HCT116 (cell line): ENCODE measurements around the gene GAP43. TPM values are rescaled to one million over a fixed set of nuclear protein-coding genes. Genes with fewer than 3 reads are reported as not detected.

Experiments
- ATAC-seq: fragments of 200-7000 bp; cut with Tn5 transposase; 2 replicates; pipeline ENCODE4 v1.9.1; 2020; ENCODE audit warnings: mild to moderate bottlenecking, moderate library complexity
- BruUV-seq: library from RNA; stranded (reverse); fragments of 400-500 nt; replicated peaks from 2 replicates; lab custom pipeline; 2021; lab: Mats Ljungman, UMichigan
- CTCF ChIA-PET: fragments of 300-600 bp; sonication (Branson Sonifier 250); formaldehyde crosslinking; loops from one replicate; lab custom pipeline; 2021; ENCODE audit warnings: antibody characterized with exemption; lab: Charles Lee
- POLR2A ChIA-PET: fragments of 300-600, 350-600 bp; sonication (Branson Sonifier 250); formaldehyde crosslinking; loops from one replicate; lab custom pipeline; 2021; ENCODE audit warnings: antibody characterized with exemption; lab: Charles Lee
- RAD21 ChIA-PET, 2 experiments: fragments of 300-600 bp; sonication (Branson Sonifier 250); formaldehyde crosslinking; loops; one replicate each; lab custom pipeline; 2023; ENCODE audit warnings: low total read pairs in 2 of 2; ENCODE audit not compliant: uncharacterized antibody in 2 of 2, unreplicated experiment in 2 of 2, low non-redundant PET in 1 of 2; lab: Charles Lee
- DNase-seq: peaks from one replicate; pipeline ENCODE4 v3.0.0-alpha.2; 2010; ENCODE audit warnings: low read depth, low spot score
- H2AFZ ChIP-seq: fragments of 200-600 bp; shearing (Covaris generic), sonication (generic); 2 replicates; pipeline ENCODE4 v1.6.1; 2017; ENCODE audit warnings: low read depth, mixed run types, mixed read lengths, antibody characterized with exemption, low read length; ENCODE audit not compliant: poor library complexity, severe bottlenecking
- H3K27ac ChIP-seq: 2 replicates; pipeline ENCODE4 v1.5.1; 2012; ENCODE audit warnings: low read depth, low read length
- H3K27me3 ChIP-seq: fragments of 200-600 bp; sonication (generic); 2 replicates; pipeline ENCODE4 v1.6.1; 2016; ENCODE audit warnings: mixed run types, low read length, mixed read lengths; ENCODE audit not compliant: insufficient read depth
- H3K36me3 ChIP-seq, 2 experiments: fragments of 200-500 bp in 1 of 2; fragments of 200-600 bp in 1 of 2; sonication (Bioruptor generic) in 1 of 2; sonication (generic) in 1 of 2; 2 replicates each; pipeline versions ENCODE4 v1.5.1 to v1.6.1; 2014 to 2016; ENCODE audit warnings: low read length in 2 of 2, inconsistent platforms in 1 of 2, mixed read lengths in 1 of 2, mixed run types in 1 of 2; ENCODE audit not compliant: insufficient read depth in 2 of 2, control insufficient read depth in 1 of 2
- H3K4me1 ChIP-seq, 2 experiments: fragments of 200-600 bp in 1 of 2; sonication (generic) in 1 of 2; 2 replicates each; pipeline versions ENCODE4 v1.5.1 to v1.6.1; 2012 to 2017; ENCODE audit warnings: low read length in 2 of 2, inconsistent platforms in 1 of 2, mild to moderate bottlenecking in 1 of 2, mixed read lengths in 1 of 2, mixed run types in 1 of 2, moderate library complexity in 1 of 2; ENCODE audit not compliant: insufficient read depth in 2 of 2, control insufficient read depth in 1 of 2
- H3K4me2 ChIP-seq: fragments of 200-600 bp; sonication (generic); 2 replicates; pipeline ENCODE4 v1.6.1; 2017; ENCODE audit warnings: mixed run types, low read length, mixed read lengths
- H3K4me3 ChIP-seq, 2 experiments: fragments of 200-600 bp in 1 of 2; sonication (generic) in 1 of 2; replicated peaks in 1 of 2; 2 replicates each; pipeline ENCODE4 v1.5.1; 2011 to 2016; ENCODE audit warnings: low read length in 2 of 2, control low read depth in 1 of 2, low read depth in 1 of 2, mild to moderate bottlenecking in 1 of 2, mixed read lengths in 1 of 2, mixed run types in 1 of 2
- H3K79me2 ChIP-seq: fragments of 200-600 bp; sonication (generic); 2 replicates; pipeline ENCODE4 v1.6.1; 2017; ENCODE audit warnings: mild to moderate bottlenecking, mixed run types, low read length, moderate library complexity, mixed read lengths; ENCODE audit not compliant: insufficient read depth
- H3K9ac ChIP-seq: fragments of 200-600 bp; sonication (generic); 2 replicates; pipeline ENCODE4 v1.6.1; 2016; ENCODE audit warnings: low read length, mixed read lengths
- H3K9me2 ChIP-seq: fragments of 200-600 bp; sonication (generic), shearing (Covaris generic); 2 replicates; pipeline ENCODE4 v1.6.1; 2017; ENCODE audit warnings: mixed run types, mild to moderate bottlenecking, moderate library complexity; ENCODE audit not compliant: insufficient read depth
- H3K9me3 ChIP-seq, 2 experiments: fragments of 200-500 bp in 1 of 2; fragments of 200-600 bp in 1 of 2; sonication (Bioruptor generic) in 1 of 2; sonication (generic) in 1 of 2; 2 replicates each; pipeline ENCODE4 v1.6.1; 2014 to 2017; ENCODE audit warnings: low read length in 2 of 2, mixed read lengths in 2 of 2, inconsistent platforms in 1 of 2, low read depth in 1 of 2, mild to moderate bottlenecking in 1 of 2, mixed run types in 1 of 2, moderate library complexity in 1 of 2; ENCODE audit not compliant: control insufficient read depth in 1 of 2, insufficient read depth in 1 of 2
- H4K20me1 ChIP-seq: fragments of 200-600 bp; sonication (generic), shearing (Covaris generic); 2 replicates; pipeline ENCODE4 v1.6.1; 2017; ENCODE audit warnings: mixed run types, mild to moderate bottlenecking, moderate library complexity; ENCODE audit not compliant: insufficient read depth
- CBX3 ChIP-seq: IDR thresholded peaks from 2 replicates; pipeline ENCODE4 v1.6.1; 2012; ENCODE audit warnings: low read depth
- EGR1 ChIP-seq: IDR thresholded peaks from 2 replicates; pipeline ENCODE4 v1.6.1; 2012; ENCODE audit warnings: low read depth
- EZH2 ChIP-seq: fragments of 200-600 bp; sonication (generic); IDR thresholded peaks from 2 replicates; pipeline ENCODE4 v1.6.1; 2017; ENCODE audit warnings: antibody characterized with exemption, mixed run types
- FOSL1 ChIP-seq: IDR thresholded peaks from 2 replicates; pipeline ENCODE4 v1.6.1; 2012; ENCODE audit warnings: low read depth
- JUND ChIP-seq: IDR thresholded peaks from 2 replicates; pipeline ENCODE4 v1.6.1; 2012
- POLR2A ChIP-seq: IDR thresholded peaks from 2 replicates; pipeline ENCODE4 v1.7.0; 2011; ENCODE audit warnings: borderline replicate concordance; ENCODE audit not compliant: insufficient read depth, insufficient read length; ENCODE audit errors: extremely low read depth
- SP1 ChIP-seq: IDR thresholded peaks from 2 replicates; pipeline ENCODE4 v1.6.1; 2012; ENCODE audit warnings: low read depth
- SRF ChIP-seq: IDR thresholded peaks from 2 replicates; pipeline ENCODE4 v1.6.1; 2012; ENCODE audit warnings: low read depth
- ZFX ChIP-seq: fragments of 450-650 bp; IDR thresholded peaks from 2 replicates; pipeline ENCODE4 v1.6.1; 2017
- intact Hi-C: fragments of 100-400 bp; cut with micrococcal nuclease; formaldehyde crosslinking; loops from 2 replicates; pipeline ENCODE4 v1.10.0; 2022
- total RNA-seq: library from RNA; stranded (reverse); gene quantifications from one replicate; pipeline ENCODE4 v1.2.1, GENCODE V29; 2021; ENCODE audit not compliant: unreplicated experiment
- TF ChIP-seq, protein P1 (sequence below): IDR thresholded peaks from 2 replicates; pipeline ENCODE4 v1.6.1; 2012
- TF ChIP-seq, protein P2 (sequence below): IDR thresholded peaks from 2 replicates; pipeline ENCODE4 v1.6.1; 2012; ENCODE audit warnings: low read depth
- TF ChIP-seq, protein P3 (sequence below): IDR thresholded peaks from 2 replicates; pipeline ENCODE4 v1.6.1; 2011; ENCODE audit warnings: mild to moderate bottlenecking, low read length, moderate library complexity; ENCODE audit not compliant: insufficient replicate concordance; ENCODE audit errors: extremely low read depth

GAP43 gene
- total RNA-seq, 1 experiment from 2014 or later, result not detected

DNA sequence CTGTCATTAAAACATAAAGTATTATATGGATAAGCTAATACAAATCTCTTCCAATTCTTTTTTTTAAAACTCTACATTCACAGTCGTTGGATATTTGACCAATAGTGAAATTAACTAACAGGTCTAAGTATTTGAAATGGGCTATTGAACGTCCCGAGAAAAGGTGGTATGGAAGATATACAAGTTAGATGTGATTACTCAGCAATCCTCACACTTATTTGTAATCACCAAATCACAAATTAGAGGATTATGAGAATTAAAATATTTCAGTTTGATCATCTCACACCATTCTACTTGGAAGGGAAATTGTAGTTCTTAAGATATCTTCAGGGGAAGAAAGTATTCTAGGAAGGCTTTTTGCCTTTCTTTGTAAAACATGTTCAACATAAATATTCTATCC is 60.5 kb downstream of the GAP43 start:
- ChIA-PET CTCF (no interaction called here), RAD21 (no interaction called here), POLR2A (no interaction called here)
- no peak overlapping the region for H2AFZ ChIP-seq
- no peaks in the 10 kb centered on the region for H3K79me2 ChIP-seq
- DNase-seq (no peak), ATAC-seq (no peak)
- H4K20me1 ChIP-seq, result no peaks in the 10 kb centered on the region
- TF ChIP-seq FOSL1 (no peak), POLR2A (no peak), SRF (no peak), EGR1 (no peak), EZH2 (no peak), CBX3 (no peak), ZFX (no peak), SP1 (no peak), JUND (no peak)
- TF ChIP-seq, protein P1, sequence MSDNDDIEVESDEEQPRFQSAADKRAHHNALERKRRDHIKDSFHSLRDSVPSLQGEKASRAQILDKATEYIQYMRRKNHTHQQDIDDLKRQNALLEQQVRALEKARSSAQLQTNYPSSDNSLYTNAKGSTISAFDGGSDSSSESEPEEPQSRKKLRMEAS, result no peak
- TF ChIP-seq, protein P2, sequence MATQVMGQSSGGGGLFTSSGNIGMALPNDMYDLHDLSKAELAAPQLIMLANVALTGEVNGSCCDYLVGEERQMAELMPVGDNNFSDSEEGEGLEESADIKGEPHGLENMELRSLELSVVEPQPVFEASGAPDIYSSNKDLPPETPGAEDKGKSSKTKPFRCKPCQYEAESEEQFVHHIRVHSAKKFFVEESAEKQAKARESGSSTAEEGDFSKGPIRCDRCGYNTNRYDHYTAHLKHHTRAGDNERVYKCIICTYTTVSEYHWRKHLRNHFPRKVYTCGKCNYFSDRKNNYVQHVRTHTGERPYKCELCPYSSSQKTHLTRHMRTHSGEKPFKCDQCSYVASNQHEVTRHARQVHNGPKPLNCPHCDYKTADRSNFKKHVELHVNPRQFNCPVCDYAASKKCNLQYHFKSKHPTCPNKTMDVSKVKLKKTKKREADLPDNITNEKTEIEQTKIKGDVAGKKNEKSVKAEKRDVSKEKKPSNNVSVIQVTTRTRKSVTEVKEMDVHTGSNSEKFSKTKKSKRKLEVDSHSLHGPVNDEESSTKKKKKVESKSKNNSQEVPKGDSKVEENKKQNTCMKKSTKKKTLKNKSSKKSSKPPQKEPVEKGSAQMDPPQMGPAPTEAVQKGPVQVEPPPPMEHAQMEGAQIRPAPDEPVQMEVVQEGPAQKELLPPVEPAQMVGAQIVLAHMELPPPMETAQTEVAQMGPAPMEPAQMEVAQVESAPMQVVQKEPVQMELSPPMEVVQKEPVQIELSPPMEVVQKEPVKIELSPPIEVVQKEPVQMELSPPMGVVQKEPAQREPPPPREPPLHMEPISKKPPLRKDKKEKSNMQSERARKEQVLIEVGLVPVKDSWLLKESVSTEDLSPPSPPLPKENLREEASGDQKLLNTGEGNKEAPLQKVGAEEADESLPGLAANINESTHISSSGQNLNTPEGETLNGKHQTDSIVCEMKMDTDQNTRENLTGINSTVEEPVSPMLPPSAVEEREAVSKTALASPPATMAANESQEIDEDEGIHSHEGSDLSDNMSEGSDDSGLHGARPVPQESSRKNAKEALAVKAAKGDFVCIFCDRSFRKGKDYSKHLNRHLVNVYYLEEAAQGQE, result no peak
- TF ChIP-seq, protein P3, sequence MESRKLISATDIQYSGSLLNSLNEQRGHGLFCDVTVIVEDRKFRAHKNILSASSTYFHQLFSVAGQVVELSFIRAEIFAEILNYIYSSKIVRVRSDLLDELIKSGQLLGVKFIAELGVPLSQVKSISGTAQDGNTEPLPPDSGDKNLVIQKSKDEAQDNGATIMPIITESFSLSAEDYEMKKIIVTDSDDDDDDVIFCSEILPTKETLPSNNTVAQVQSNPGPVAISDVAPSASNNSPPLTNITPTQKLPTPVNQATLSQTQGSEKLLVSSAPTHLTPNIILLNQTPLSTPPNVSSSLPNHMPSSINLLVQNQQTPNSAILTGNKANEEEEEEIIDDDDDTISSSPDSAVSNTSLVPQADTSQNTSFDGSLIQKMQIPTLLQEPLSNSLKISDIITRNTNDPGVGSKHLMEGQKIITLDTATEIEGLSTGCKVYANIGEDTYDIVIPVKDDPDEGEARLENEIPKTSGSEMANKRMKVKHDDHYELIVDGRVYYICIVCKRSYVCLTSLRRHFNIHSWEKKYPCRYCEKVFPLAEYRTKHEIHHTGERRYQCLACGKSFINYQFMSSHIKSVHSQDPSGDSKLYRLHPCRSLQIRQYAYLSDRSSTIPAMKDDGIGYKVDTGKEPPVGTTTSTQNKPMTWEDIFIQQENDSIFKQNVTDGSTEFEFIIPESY, result no peak
- H3K4me3 ChIP-seq, result no peak overlapping the region
- no peak overlapping the region for H3K27ac ChIP-seq
- H3K4me1 ChIP-seq, result no peaks in the 10 kb centered on the region
- no peaks in the 10 kb centered on the region for H3K9me2 ChIP-seq
- intact Hi-C loops, result no loop called here
- no TSS peak for BruUV-seq
- no peak overlapping the region for H3K4me2 ChIP-seq
- H3K9me3 ChIP-seq, result no peaks in the 10 kb centered on the region
- no peaks in the 10 kb centered on the region for H3K36me3 ChIP-seq
- no peak overlapping the region for H3K9ac ChIP-seq
- H3K27me3 ChIP-seq, result no peaks in the 10 kb centered on the region
